ENCODE data around the gene NUP54.

Gene NUP54

GRCh38 chr4:76168688-76169087, 20.5 kb upstream of the NUP54 start:
- no peak overlapping the region for H3K4me3 ChIP-seq (ENCODE audit: low read depth in 1 of 2, low read length in 1 of 2)
- no peaks in the 10 kb centered on the region for H3K9me3 ChIP-seq
- no peaks in the 10 kb centered on the region for H3K27me3 ChIP-seq
- H3K27ac ChIP-seq = no peak overlapping the region
- TF ChIP-seq, protein P1, sequence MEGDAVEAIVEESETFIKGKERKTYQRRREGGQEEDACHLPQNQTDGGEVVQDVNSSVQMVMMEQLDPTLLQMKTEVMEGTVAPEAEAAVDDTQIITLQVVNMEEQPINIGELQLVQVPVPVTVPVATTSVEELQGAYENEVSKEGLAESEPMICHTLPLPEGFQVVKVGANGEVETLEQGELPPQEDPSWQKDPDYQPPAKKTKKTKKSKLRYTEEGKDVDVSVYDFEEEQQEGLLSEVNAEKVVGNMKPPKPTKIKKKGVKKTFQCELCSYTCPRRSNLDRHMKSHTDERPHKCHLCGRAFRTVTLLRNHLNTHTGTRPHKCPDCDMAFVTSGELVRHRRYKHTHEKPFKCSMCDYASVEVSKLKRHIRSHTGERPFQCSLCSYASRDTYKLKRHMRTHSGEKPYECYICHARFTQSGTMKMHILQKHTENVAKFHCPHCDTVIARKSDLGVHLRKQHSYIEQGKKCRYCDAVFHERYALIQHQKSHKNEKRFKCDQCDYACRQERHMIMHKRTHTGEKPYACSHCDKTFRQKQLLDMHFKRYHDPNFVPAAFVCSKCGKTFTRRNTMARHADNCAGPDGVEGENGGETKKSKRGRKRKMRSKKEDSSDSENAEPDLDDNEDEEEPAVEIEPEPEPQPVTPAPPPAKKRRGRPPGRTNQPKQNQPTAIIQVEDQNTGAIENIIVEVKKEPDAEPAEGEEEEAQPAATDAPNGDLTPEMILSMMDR (IDR thresholded peaks at IDR 0.05) = no peak
- no peaks in the 10 kb centered on the region for H3K4me1 ChIP-seq (ENCODE audit: control insufficient read depth in 1 of 2, insufficient read depth in 1 of 2, low read depth in 1 of 2, low read length in 1 of 2)
- peaks cover 75% of the 10 kb centered on the region for H3K36me3 ChIP-seq

- no peaks in the 10 kb centered on the region for H3K27me3 ChIP-seq
Observed at GRCh38 chr4:76166480-76166879, 18.3 kb upstream of the NUP54 start.

DNA sequence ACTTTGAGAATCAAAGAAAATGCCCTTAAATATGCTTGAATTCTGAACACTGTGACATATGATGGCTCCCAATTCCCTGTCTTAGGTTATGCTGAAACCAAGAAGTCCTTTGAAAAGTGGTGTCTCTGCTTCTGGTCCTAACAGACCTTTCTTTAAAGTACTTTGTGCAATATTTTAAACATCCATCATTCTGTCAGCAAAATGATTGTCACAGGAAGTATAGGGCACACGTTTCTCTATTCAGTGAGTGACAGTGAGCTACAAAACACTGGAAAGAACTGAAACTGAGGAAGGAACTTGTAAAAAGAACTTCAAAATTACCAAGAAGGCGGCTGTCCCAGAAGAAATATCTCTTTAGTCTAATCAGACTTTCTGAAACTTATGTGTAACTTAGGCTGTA, 12.2 kb upstream of the NUP54 start:
- H3K36me3 ChIP-seq = peaks cover 48% of the 10 kb centered on the region
- no peaks in the 10 kb centered on the region for H3K4me1 ChIP-seq (ENCODE audit: control insufficient read depth in 1 of 2, insufficient read depth in 1 of 2, low read depth in 1 of 2, low read length in 1 of 2)

More at GRCh38 chr4:76166480-76166879, 18.3 kb upstream of the NUP54 start:
- H3K4me1 ChIP-seq (ENCODE audit: control insufficient read depth in 1 of 2, insufficient read depth in 1 of 2, low read depth in 1 of 2, low read length in 1 of 2) = no peaks in the 10 kb centered on the region
- no peak overlapping the region for H3K27ac ChIP-seq
- no peaks in the 10 kb centered on the region for H3K9me3 ChIP-seq
- peaks cover 80% of the 10 kb centered on the region for H3K36me3 ChIP-seq
- TF ChIP-seq, protein P1 (IDR thresholded peaks at IDR 0.05) = no peak
- H3K4me3 ChIP-seq (ENCODE audit: low read depth in 1 of 2, low read length in 1 of 2) = no peak overlapping the region

GRCh38 chr4:76156635-76157034, 8.4 kb upstream of the NUP54 start:
- H3K4me1 ChIP-seq (ENCODE audit: control insufficient read depth in 1 of 2, insufficient read depth in 1 of 2, low read depth in 1 of 2, low read length in 1 of 2) = no peaks in the 10 kb centered on the region
- H3K27me3 ChIP-seq = no peaks in the 10 kb centered on the region
- no peak overlapping the region for H3K27ac ChIP-seq
- TF ChIP-seq, protein P1 (IDR thresholded peaks at IDR 0.05) = no peak
- H3K9me3 ChIP-seq = no peaks in the 10 kb centered on the region
- no peak overlapping the region for H3K4me3 ChIP-seq (ENCODE audit: low read depth in 1 of 2, low read length in 1 of 2)
- H3K36me3 ChIP-seq = peaks cover 20% of the 10 kb centered on the region

More for the DNA sequence above, 12.2 kb upstream of the NUP54 start:
- Histone ChIP-seq H3K9me3 (no peaks in the 10 kb centered on the region), H3K27me3 (no peaks in the 10 kb centered on the region), H3K27ac (no peak overlapping the region), H3K4me3 (ENCODE audit: low read depth in 1 of 2, low read length in 1 of 2) (no peak overlapping the region)
- TF ChIP-seq, protein P1 (IDR thresholded peaks at IDR 0.05) = no peak

GRCh38 chr4:76155979-76156378, 7.8 kb upstream of the NUP54 start:
- Histone ChIP-seq H3K9me3 (no peaks in the 10 kb centered on the region), H3K27me3 (no peaks in the 10 kb centered on the region), H3K4me3 (ENCODE audit: low read depth in 1 of 2, low read length in 1 of 2) (no peak overlapping the region), H3K4me1 (ENCODE audit: control insufficient read depth in 1 of 2, insufficient read depth in 1 of 2, low read depth in 1 of 2, low read length in 1 of 2) (no peaks in the 10 kb centered on the region), H3K36me3 (peaks cover 14% of the 10 kb centered on the region), H3K27ac (no peak overlapping the region)
- TF ChIP-seq, protein P1 (IDR thresholded peaks at IDR 0.05) = no peak

- Histone ChIP-seq H3K4me3 (ENCODE audit: low read depth in 1 of 2, low read length in 1 of 2) (no peak overlapping the region), H3K4me1 (ENCODE audit: control insufficient read depth in 1 of 2, insufficient read depth in 1 of 2, low read depth in 1 of 2, low read length in 1 of 2) (no peaks in the 10 kb centered on the region), H3K27ac (no peak overlapping the region), H3K9me3 (no peaks in the 10 kb centered on the region), H3K36me3 (no peaks in the 10 kb centered on the region), H3K27me3 (no peaks in the 10 kb centered on the region)
- TF ChIP-seq, protein P1 (IDR thresholded peaks at IDR 0.05) = no peak
Observed at GRCh38 chr4:76153356-76153755, 5.2 kb upstream of the NUP54 start.
